Measurements from ENCODE around the gene LPAR2. TPM values are rescaled to one million over a fixed set of nuclear protein-coding genes. Genes with fewer than 3 reads are reported as not detected.
A peak's percentile ranks its signal among the peaks of the same experiment; 100 is the strongest.

Gene LPAR2
- total and polyA plus RNA-seq, 2 donors (not counting 1 experiment from before 2014, with no cell fraction given): 0.81 to 1.5 TPM

GRCh38 chr19:19642506-19643157 lies 14.6 kb upstream of the LPAR2 start:
- Histone ChIP-seq H3K4me1 (ENCODE audit: control insufficient read depth, extremely low read depth, insufficient read depth, low read length) (peaks cover 2% of the 10 kb centered on the region), H3K79me2 (ENCODE audit: control insufficient read depth, insufficient read depth, low read length) (no peaks in the 10 kb centered on the region), H4K20me1 (ENCODE audit: control insufficient read depth, extremely low read depth, insufficient read depth, low read length) (no peaks in the 10 kb centered on the region), H3K9me3 (ENCODE audit: control insufficient read depth, insufficient read depth, low read depth, low read length) (no peaks in the 10 kb centered on the region), H2AFZ (ENCODE audit: low read length) (peak overlapping the region; percentile 66), H3K4me2 (ENCODE audit: extremely low read depth, insufficient read depth, low read length) (peak overlapping the region; percentile 93), H3K27ac (ENCODE audit: insufficient read depth, low read length) (peak overlapping the region; percentile 13), H3K4me3 (replicated peaks in 1 of 4; ENCODE audit: control extremely low read depth in 1 of 4, insufficient read depth in 1 of 4, low read depth in 3 of 4, low read length in 4 of 4) (peak overlapping the region; percentile 74 to 96 (median 86)), H3K27me3 (ENCODE audit: control insufficient read depth, insufficient read depth, low read length) (no peaks in the 10 kb centered on the region), H3K36me3 (ENCODE audit: control insufficient read depth, insufficient read depth, low read length) (peaks cover 18% of the 10 kb centered on the region), H3K9ac (ENCODE audit: insufficient read depth, low read length) (peak overlapping the region; percentile 57)
- no peak for DNase-seq (ENCODE audit: low read depth in 2 of 2)
- TF ChIP-seq CTCF (conservative IDR thresholded peaks at IDR 0.05 in 1 of 2, IDR thresholded peaks at IDR 0.05 in 1 of 2; ENCODE audit: low read depth in 1 of 2, low read length in 2 of 2) (no peak), EZH2 (IDR thresholded peaks at IDR 0.05; ENCODE audit: low read length, missing control alignments) (no peak)

- H3K79me2 ChIP-seq (ENCODE audit: control insufficient read depth, insufficient read depth, low read length): no peaks in the 10 kb centered on the region
- H3K36me3 ChIP-seq (ENCODE audit: control insufficient read depth, insufficient read depth, low read length): peaks cover 14% of the 10 kb centered on the region
- no peaks in the 10 kb centered on the region for H3K27me3 ChIP-seq (ENCODE audit: control insufficient read depth, insufficient read depth, low read length)
- no peak overlapping the region for H3K9ac ChIP-seq (ENCODE audit: insufficient read depth, low read length)
- TF ChIP-seq EZH2 (IDR thresholded peaks at IDR 0.05; ENCODE audit: low read length, missing control alignments) (no peak), CTCF (conservative IDR thresholded peaks at IDR 0.05 in 1 of 2, IDR thresholded peaks at IDR 0.05 in 1 of 2; ENCODE audit: low read depth in 1 of 2, low read length in 2 of 2) (no peak)
- H4K20me1 ChIP-seq (ENCODE audit: control insufficient read depth, extremely low read depth, insufficient read depth, low read length): no peaks in the 10 kb centered on the region
- no peak overlapping the region for H3K4me2 ChIP-seq (ENCODE audit: extremely low read depth, insufficient read depth, low read length)
- no peak for DNase-seq (ENCODE audit: low read depth in 2 of 2)
- H3K4me3 ChIP-seq (replicated peaks in 1 of 4; ENCODE audit: control extremely low read depth in 1 of 4, insufficient read depth in 1 of 4, low read depth in 3 of 4, low read length in 4 of 4): no peak overlapping the region
- H2AFZ ChIP-seq (ENCODE audit: low read length): no peak overlapping the region
- H3K27ac ChIP-seq (ENCODE audit: insufficient read depth, low read length): no peak overlapping the region
- no peaks in the 10 kb centered on the region for H3K4me1 ChIP-seq (ENCODE audit: control insufficient read depth, extremely low read depth, insufficient read depth, low read length)
- no peaks in the 10 kb centered on the region for H3K9me3 ChIP-seq (ENCODE audit: control insufficient read depth, insufficient read depth, low read depth, low read length)
These were observed 9.7 kb upstream of the LPAR2 start for GRCh38 chr19:19637523-19638251.

GRCh38 chr19:19637186-19637522 lies 9.1 kb upstream of the LPAR2 start:
- no peaks in the 10 kb centered on the region for H3K4me1 ChIP-seq (ENCODE audit: control insufficient read depth, extremely low read depth, insufficient read depth, low read length)
- H3K4me3 ChIP-seq (replicated peaks in 1 of 4; ENCODE audit: control extremely low read depth in 1 of 4, insufficient read depth in 1 of 4, low read depth in 3 of 4, low read length in 4 of 4): no peak overlapping the region
- H3K79me2 ChIP-seq (ENCODE audit: control insufficient read depth, insufficient read depth, low read length): no peaks in the 10 kb centered on the region
- no peaks in the 10 kb centered on the region for H3K9me3 ChIP-seq (ENCODE audit: control insufficient read depth, insufficient read depth, low read depth, low read length)
- no peak overlapping the region for H3K4me2 ChIP-seq (ENCODE audit: extremely low read depth, insufficient read depth, low read length)
- H3K27ac ChIP-seq (ENCODE audit: insufficient read depth, low read length): no peak overlapping the region
- H3K36me3 ChIP-seq (ENCODE audit: control insufficient read depth, insufficient read depth, low read length): peaks cover 14% of the 10 kb centered on the region
- H3K9ac ChIP-seq (ENCODE audit: insufficient read depth, low read length): no peak overlapping the region
- no peak for DNase-seq (ENCODE audit: low read depth in 2 of 2)
- no peak overlapping the region for H2AFZ ChIP-seq (ENCODE audit: low read length)
- no peaks in the 10 kb centered on the region for H4K20me1 ChIP-seq (ENCODE audit: control insufficient read depth, extremely low read depth, insufficient read depth, low read length)
- no peaks in the 10 kb centered on the region for H3K27me3 ChIP-seq (ENCODE audit: control insufficient read depth, insufficient read depth, low read length)
- no peak for TF ChIP-seq EZH2 (IDR thresholded peaks at IDR 0.05; ENCODE audit: low read length, missing control alignments)
- no peak for TF ChIP-seq CTCF (conservative IDR thresholded peaks at IDR 0.05 in 1 of 2, IDR thresholded peaks at IDR 0.05 in 1 of 2; ENCODE audit: low read depth in 1 of 2, low read length in 2 of 2)
